ENCODE data around the gene HAL. TPM values are rescaled to one million over a fixed set of nuclear protein-coding genes. Genes with fewer than 3 reads are reported as not detected.

HAL gene
- total and polyA plus RNA-seq, 2 experiments from 2014 or later, result 0.91 to 1.3 TPM

DNA sequence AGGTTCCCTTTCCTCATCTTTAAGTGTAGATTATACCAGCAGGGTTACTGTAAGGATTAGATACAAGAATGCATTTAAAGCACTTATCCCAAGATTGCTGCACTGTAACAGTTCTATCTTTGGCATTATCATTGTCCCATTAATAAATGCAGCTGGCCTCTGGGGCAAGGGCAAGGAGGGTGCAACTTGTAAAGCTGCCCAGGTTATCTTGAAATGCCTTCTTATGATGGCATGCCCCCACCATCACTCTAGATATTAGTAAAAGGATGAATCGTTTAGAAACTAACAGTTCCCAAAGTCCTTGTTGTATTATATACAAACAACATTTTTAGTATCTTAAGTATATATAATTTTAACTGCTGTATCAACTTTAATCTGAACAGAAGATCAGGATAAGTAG, 32.4 kb upstream of the HAL start:
- peaks cover 10% of the 10 kb centered on the region for H3K4me1 ChIP-seq (ENCODE audit: insufficient read depth)
- H3K36me3 ChIP-seq (replicated peaks; ENCODE audit: insufficient read depth, low read depth), result no peaks in the 10 kb centered on the region
- TF ChIP-seq, protein P1, sequence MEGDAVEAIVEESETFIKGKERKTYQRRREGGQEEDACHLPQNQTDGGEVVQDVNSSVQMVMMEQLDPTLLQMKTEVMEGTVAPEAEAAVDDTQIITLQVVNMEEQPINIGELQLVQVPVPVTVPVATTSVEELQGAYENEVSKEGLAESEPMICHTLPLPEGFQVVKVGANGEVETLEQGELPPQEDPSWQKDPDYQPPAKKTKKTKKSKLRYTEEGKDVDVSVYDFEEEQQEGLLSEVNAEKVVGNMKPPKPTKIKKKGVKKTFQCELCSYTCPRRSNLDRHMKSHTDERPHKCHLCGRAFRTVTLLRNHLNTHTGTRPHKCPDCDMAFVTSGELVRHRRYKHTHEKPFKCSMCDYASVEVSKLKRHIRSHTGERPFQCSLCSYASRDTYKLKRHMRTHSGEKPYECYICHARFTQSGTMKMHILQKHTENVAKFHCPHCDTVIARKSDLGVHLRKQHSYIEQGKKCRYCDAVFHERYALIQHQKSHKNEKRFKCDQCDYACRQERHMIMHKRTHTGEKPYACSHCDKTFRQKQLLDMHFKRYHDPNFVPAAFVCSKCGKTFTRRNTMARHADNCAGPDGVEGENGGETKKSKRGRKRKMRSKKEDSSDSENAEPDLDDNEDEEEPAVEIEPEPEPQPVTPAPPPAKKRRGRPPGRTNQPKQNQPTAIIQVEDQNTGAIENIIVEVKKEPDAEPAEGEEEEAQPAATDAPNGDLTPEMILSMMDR (IDR thresholded peaks at IDR 0.05; ENCODE audit: poor library complexity), result no peak
- TF ChIP-seq EZH2 (IDR thresholded peaks at IDR 0.05; ENCODE audit: borderline replicate concordance), result no peak
- no peak for DNase-seq (ENCODE audit: low spot score)
- no peaks in the 10 kb centered on the region for H3K9me2 ChIP-seq (replicated peaks; ENCODE audit: insufficient read depth)
- H3K9me3 ChIP-seq (ENCODE audit: low read depth), result no peaks in the 10 kb centered on the region
- no peak overlapping the region for H3K27ac ChIP-seq
- peaks cover 38% of the 10 kb centered on the region for H3K79me2 ChIP-seq
- H4K20me1 ChIP-seq (ENCODE audit: insufficient read depth, poor library complexity, severe bottlenecking), result no peaks in the 10 kb centered on the region
- H3K4me3 ChIP-seq, result no peak overlapping the region
- H3K4me2 ChIP-seq, result no peak overlapping the region
- 80% methylated on average over 1 of the region's 1 CpG for WGBS (ENCODE audit: low lambda C conversion rate, missing lambda C conversion rate)
- no peak overlapping the region for H2AFZ ChIP-seq
- no peaks in the 10 kb centered on the region for H3K27me3 ChIP-seq

DNA sequence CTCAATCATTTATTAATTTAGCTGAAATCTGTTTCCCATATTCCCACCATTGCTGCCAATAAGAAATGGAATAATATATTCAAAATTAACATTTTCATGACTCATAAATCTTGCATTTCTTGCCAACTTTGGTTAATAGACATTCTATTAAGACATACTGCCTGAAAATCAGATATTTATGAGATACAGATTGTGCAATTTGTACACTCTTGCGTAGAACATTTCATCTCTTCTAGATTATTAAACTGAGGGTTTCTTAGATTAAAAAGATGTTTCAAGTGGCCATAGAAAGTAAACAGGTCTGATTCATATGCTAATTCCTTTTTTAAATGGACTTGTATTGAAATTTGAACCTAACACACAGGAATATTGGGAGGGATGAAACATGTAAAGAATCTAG, 30.2 kb upstream of the HAL start:
- Histone ChIP-seq H4K20me1 (ENCODE audit: insufficient read depth, poor library complexity, severe bottlenecking) (no peaks in the 10 kb centered on the region), H3K4me1 (ENCODE audit: insufficient read depth) (no peaks in the 10 kb centered on the region), H3K27me3 (no peaks in the 10 kb centered on the region), H3K79me2 (peaks cover 16% of the 10 kb centered on the region), H3K27ac (no peak overlapping the region), H3K36me3 (replicated peaks; ENCODE audit: insufficient read depth, low read depth) (no peaks in the 10 kb centered on the region), H3K4me2 (no peak overlapping the region), H3K4me3 (no peak overlapping the region), H3K9me3 (ENCODE audit: low read depth) (no peaks in the 10 kb centered on the region), H2AFZ (no peak overlapping the region), H3K9me2 (replicated peaks; ENCODE audit: insufficient read depth) (no peaks in the 10 kb centered on the region)
- TF ChIP-seq EZH2phosphoT487 (IDR thresholded peaks at IDR 0.05; ENCODE audit: low read depth, severe bottlenecking, unreplicated experiment), result no peak
- TF ChIP-seq, protein P1 (IDR thresholded peaks at IDR 0.05; ENCODE audit: poor library complexity), result no peak
- no peak for TF ChIP-seq EZH2 (IDR thresholded peaks at IDR 0.05; ENCODE audit: borderline replicate concordance)
- no peak for DNase-seq (ENCODE audit: low spot score)
- 98% methylated on average over 1 of the region's 1 CpG for WGBS (ENCODE audit: low lambda C conversion rate, missing lambda C conversion rate)

DNA sequence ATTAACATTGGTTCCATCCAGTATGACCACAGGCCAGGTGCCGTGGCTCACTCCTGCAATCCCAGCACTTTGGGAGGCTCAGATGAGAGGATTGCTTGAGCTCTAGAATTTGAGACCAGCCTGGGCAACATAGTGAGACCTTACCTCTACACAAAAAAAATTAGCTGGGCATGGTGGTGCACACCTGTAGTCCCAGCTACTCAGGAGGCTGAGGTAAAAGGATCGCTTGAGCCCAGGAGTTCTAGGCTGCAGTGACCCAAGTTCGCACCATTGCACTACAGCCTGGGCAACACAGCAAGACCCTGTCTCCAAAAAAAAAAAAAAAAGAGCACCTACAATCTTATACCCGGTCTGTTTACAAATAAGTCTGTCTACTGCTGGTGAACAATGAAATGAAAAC, 29.4 kb upstream of the HAL start:
- H2AFZ ChIP-seq, result no peak overlapping the region
- H3K4me2 ChIP-seq, result no peak overlapping the region
- no peak overlapping the region for H3K27ac ChIP-seq
- H3K36me3 ChIP-seq (replicated peaks; ENCODE audit: insufficient read depth, low read depth), result no peaks in the 10 kb centered on the region
- H3K9me3 ChIP-seq (ENCODE audit: low read depth), result no peaks in the 10 kb centered on the region
- H3K9me2 ChIP-seq (replicated peaks; ENCODE audit: insufficient read depth), result no peaks in the 10 kb centered on the region
- H3K4me1 ChIP-seq (ENCODE audit: insufficient read depth), result no peaks in the 10 kb centered on the region
- 93% methylated on average over 4 of the region's 4 CpGs for WGBS (ENCODE audit: low lambda C conversion rate, missing lambda C conversion rate)
- no peak overlapping the region for H3K4me3 ChIP-seq
- TF ChIP-seq, protein P1 (IDR thresholded peaks at IDR 0.05; ENCODE audit: poor library complexity), result no peak
- TF ChIP-seq EZH2phosphoT487 (IDR thresholded peaks at IDR 0.05; ENCODE audit: low read depth, severe bottlenecking, unreplicated experiment) (no peak), EZH2 (IDR thresholded peaks at IDR 0.05; ENCODE audit: borderline replicate concordance) (no peak)
- no peaks in the 10 kb centered on the region for H4K20me1 ChIP-seq (ENCODE audit: insufficient read depth, poor library complexity, severe bottlenecking)
- H3K79me2 ChIP-seq, result peaks cover 8% of the 10 kb centered on the region
- DNase-seq (ENCODE audit: low spot score), result no peak
- no peaks in the 10 kb centered on the region for H3K27me3 ChIP-seq
